Hindlimb muscle (tissue), 1 donor: ENCODE results near the gene ZNF426. TPM values are rescaled to one million over a fixed set of nuclear protein-coding genes. Genes with fewer than 3 reads are reported as not detected.
"Not testable (repeated sequence)": the region's sequence is repeated elsewhere in the genome, so short reads cannot be mapped to it uniquely, and the experiment has no call there.

Experiments
- DNase-seq: peaks from one replicate; pipeline ENCODE4 v3.0.0-alpha.2; 2013
- polyA plus RNA-seq: library from polyadenylated mRNA; unstranded; fragments of 120-200 nt; gene quantifications from one replicate; pipeline ENCODE4 v1.2.1, GENCODE V29; 2013; ENCODE audit not compliant: insufficient read length

ZNF426 gene
- polyA plus RNA-seq, result 10.5 TPM

DNA sequence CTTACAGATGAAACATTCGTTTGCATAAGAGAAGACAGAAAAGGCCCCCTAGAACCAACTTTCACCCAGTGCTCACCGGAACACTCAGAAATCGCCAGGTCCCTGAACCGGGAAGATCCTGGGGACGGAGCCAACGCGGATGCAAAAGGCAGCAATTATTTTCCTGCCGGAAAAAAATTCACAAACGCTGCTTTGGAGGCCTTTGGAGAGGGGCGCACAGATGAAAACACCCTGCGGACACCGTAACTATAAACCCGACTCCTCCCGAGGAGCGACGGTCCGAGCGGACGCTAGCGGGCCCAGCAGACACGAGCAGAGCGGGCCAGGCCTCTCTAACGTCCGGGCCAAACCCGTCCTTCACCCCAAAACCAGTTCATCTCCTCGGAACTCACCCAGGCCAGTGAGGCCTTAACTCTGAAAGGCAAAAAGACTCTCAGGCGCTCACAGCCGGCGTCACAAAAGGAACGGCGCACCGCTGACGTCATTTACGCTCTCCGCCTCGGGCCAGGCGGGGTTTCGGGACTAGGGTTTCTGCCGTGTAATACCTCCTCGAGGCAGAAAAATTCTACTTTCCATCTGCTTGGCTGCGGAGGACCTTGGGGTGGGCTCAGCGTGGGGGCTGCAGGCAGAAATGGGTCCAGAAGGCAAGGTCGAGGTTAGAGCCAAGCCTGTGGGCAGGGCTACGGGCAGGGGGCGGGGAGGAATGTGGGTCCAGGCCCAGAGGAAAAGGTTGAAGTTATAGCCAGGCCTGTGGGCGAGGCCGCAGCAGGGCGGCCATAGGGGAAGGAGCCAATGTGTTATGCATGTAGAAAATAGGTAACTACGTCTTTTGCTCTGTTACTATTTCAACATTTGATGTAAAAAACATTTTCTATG, at the start of gene ZNF426:
Gene ZNF426 (minus strand): TSS at position 463 of the 876 bp plus-strand sequence. CDS start 2,413 bp downstream, outside the sequence.
- peak; percentile 93 for DNase-seq

DNA sequence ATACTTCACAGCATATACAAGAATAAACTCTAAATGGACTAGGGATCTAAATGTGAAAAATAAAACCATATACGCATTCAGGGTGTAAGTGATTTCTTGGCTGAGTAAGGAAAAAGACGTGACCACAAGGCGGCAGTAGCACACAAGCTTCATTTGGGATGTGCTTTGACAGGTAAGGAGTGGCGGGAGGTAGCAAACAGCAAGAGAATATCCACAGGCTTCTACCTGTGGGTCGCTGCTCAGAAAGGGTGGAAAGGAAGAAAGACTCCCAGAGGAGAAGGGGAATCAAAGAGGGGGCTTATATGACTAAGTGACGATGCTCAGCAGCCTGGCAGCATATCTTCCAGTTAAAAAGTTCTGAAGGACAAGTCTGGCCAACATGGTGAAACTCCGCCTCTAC, 48.3 kb upstream of the ZNF426 start:
- DNase-seq, result peak; percentile 6

DNA sequence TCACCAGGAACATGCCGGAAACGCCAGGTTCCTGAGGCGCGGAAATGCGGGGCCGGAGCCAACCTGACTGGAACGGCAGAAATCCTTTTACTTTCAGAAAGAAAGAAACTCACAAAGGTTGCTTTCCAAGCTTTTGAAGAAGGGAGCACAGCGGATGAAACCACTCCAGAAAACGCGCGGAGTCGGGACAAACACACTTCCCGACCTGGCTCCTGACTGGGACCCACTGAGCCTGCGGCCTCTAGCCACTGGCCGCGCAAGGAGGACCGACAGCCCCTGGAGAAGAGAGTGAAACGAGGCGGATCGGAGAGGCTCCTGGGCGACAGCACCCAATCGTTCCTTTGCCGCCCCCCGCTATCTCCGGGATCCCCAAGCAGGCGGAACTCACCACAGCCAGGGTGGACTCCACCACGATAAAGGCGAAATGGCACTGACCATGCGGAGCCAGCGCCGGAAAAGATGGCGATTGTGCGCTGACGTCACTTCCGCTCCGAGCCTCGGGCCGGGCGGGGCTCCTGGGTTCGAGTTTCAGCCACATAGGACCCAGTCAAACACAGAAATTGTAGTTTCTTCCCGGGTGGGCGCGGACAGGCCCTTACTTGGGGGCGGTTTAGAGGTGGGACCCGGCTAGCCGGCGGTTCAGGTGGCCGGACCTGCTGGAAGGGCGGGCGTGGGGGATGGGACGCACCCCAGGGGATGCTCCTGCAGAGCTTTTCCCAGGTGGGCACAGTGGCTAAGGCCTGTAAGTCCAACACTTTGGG, 45.8 kb upstream of the ZNF426 start, which contains the start of gene ZNF121:
Gene ZNF121 (minus strand): TSS at position 432 of the 761 bp plus-strand sequence. CDS start 16,407 bp downstream, outside the sequence.
- peak; percentile 92 for DNase-seq

DNA sequence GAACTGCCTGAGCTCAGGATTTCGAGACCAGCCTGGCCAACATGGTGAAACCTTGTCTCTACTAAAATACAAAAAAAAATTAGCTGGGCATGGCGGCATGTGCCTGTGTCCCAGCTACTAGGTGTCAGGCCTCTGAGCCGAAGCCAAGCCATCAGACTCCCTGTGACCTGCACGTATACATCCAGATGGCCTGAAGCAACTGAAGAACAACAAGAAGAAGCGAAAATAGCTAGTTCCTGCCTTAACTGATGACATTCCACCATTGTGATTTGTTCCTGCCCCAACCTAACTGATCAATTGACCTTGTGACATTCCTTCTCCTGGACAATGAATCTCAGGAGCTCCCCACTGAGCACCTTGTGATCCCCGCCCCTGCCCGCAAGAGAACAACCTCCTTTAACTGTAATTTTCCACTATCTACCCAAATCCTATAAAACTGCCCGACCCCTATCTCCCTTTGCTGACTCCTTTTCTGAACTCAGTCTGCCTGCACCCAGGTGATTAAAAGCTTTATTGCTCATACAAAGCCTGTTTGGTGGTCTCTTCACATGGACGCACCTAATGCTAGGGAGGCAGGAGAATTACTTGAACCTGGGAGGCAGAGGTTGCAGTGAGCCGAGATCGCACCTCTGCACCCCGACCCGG, 43.8 kb upstream of the ZNF426 start:
- not testable (repeated sequence) for DNase-seq

DNA sequence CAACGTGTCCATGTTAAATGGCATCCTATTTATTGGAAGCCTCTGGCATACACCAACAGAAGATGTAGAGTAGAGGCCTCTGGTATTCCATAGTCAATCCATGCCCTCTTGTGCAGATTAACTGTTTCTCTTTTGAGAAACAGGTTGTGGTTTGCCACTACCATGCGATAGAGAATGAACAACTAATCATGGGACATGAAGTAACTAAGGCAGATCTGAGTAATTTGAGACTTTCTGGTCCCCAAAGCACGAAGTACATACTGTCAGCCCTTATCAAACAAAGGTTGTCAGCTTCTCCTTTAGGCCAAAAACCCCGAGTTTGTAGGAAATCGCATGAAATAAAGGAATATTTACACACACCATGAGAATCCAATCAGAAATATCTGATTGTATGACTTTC, 42.3 kb upstream of the ZNF426 start:
- no peak for DNase-seq

DNA sequence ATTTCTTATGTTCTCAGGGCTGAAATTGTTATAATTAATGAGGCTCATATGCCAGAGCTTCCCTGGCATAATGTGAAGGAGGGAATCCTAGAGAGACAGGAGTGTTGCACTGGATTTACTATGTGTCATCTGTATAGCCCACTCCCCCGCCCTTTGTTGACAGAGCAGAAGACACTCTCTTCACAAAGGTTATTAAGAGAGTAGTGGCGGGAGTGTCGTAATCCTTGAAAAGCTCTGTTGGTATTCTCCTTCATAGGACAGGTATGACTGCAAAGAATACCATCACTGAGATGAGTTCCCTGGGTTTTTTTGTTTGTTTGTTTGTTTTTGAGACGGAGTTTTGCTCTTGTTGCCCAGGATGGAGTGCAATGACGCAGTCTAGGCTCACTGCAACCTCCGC, 31.8 kb upstream of the ZNF426 start:
- no peak for DNase-seq

DNA sequence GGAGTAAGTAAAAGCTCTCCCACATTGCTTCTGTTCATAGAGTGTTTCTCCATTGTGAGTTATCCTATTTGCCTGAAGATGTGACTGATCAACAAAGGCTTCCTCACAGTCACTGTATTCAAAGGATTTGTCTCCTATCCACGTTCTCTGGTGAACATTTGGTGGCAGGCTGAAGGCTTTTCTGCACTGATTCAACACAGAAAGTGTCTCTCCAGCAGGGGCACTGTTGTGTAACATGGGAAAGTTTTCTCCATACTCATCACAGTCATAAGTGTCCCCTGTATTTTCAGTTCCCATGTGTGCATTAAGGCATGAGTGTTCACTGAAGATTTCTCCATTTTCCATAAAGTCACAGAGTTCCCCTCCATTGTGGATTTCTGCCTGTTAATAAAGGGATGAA, 28.3 kb upstream of the ZNF426 start:
- DNase-seq, result no peak

DNA sequence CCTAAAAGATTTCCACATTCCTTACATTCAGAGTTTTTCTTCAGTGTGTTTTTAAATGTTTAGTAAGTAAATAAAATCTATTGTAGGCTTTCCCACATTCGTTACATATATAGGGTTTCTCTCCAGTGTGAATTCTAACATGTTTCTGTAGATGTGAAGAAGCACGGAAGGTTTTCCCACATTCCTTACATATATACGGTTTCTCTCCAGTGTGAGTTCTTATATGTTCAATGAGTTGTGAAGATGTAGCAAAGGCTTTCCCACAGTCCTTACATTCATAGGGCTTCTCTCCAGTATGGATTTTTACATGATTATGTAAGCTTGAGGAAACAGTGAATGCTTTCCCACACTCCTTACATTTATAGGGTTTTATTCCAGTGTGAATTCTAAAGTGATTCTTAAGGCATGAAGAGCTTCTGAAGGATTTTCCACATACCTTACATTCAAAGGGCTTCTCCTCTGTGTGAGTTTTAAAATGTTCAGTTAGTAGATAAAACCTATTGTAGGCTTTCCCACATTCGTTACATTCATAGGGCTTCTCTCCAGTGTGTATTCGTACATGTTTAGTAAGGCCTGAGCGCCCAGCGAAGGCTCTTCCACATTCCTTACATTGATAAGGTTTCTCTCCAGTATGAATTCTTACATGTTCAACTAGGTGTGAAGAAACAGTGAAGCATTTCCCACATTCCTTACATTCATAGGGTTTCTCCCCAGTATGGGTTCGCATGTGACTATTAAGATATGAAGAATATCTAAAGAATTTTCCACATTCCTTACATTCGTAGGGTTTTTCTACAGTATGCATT, 27.7 kb upstream of the ZNF426 start:
- DNase-seq, result no peak

DNA sequence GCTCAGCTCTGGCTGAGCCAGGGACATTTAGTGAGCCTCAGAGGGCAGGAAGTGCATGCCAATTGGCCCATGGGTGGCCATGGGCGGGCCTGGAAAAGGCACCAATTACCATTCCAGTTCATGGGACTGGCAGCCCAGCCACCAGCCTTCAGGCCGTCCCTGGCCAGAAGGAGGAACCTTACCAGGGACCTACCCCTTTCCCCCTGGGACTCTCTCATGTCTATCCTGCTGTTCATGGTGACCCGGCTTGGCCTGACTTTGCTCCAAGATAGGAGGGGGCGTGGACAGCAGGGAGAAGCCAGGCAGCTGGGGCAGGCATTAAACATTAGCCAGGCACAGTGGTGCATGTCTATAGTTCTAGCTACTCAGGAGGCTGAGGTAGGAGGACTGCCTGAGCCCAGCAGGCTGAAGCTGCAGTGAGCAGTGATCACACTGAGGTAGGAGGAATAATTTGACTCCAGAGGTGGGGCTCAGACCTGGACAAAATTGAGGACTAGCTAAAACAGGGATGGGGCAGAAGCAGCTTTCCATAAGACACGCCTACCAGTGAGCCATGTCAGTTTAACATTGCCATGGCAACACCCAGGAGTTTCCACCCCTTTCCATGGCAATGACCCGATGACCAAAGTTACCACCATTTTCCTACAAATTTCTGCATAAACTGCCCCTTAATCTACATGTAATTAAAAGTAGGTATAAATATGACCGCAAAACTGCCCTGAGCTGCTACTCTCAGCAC, 14.3 kb upstream of the ZNF426 start:
- DNase-seq, result no peak

DNA sequence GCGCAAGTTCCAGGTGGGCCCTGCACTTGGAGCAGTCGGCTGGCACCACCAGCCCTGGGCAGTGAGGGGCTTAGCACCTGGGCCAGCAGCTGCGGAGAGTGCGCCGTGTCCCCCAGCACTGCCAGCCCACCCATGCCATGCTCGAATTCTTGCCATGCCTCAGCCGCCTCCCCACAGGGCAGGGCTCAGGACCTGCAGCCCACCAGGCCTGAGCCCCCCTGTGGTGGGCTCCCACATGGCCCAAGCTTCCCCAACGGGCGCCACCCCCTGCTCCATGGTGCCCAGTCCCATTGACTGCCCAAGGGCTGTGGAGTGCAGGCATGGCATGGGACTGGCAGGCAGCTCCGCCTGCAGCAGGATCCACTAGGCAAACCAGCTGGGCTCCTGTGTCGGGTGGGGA, 9.4 kb upstream of the ZNF426 start:
- DNase-seq, result no peak

DNA sequence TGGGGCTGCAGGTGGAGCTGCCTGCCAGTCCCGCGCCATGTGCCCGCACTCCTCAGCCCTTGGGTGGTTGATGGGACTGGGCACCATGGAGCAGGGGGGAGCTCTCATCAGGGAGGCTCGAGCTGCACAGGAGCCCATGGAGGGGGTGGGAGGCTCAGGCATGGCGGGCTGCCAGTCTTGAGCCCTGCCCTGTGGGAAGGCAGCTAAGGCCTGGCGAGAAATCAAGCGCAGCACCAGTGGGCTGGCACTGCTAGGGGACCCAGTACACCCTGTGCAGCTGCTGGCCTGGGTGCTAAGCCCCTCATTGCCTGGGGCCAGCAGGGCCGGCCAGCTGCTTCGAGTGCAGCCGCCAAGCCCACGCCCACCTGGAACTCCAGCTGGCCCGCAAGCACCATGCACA, 2.8 kb upstream of the ZNF426 start:
- DNase-seq, result not testable (repeated sequence)

DNA sequence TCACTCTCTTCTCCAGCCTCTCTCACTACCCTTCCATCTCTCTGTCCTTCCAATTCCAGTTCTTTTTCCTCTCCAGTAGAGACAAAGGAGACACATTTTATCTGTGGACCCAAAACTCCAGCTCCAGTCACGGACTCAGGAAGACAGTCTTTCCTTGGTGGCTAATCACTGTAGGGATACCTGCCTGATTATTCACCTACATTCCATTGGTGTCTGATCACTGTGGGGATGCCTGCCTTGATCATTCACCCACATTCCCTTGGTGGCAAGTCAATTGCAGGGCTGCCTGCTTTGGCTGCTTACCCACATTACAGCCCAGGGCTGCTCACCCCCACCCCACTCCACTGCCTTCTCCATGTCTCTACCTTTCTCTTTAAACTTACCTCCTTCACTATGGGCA, 1.5 kb upstream of the ZNF426 start:
- not testable (repeated sequence) for DNase-seq

DNA sequence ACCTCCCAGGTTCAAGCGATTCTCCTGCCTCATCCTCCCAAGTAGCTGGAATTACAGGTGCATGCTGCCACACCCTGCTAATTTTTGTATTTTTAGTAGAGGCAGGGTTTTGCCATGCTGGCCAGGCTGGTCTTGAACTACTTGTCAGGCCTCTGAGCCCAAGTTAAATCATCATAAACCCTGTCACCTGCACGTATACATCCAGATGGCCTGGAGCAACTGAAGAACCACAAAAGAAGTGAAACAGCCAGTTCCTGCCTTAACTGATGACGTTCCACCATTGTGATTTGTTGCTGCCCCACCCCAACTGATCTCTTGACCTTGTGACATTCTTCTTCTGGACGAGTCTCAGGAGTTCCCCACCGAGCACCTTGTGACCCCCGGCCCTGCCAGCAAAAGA, 756 bp upstream of the ZNF426 start:
- not testable (repeated sequence) for DNase-seq

DNA sequence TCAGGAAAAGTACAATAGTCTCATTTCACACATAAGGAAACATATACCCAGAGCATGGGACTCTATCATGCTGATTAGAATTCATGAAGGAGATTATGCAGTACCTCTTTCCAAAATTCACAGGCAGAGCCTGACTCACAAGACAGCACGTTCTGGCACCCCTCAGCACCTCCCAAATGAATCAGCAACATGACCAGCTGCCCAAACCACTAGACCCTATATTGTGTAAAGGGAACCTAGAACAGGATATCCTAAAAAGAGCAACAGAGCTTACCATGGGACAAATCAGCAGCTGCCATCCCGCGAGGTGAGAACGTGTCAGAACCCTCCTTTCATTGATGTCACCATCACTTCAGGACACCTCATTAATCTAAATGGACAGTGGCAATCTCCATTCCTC, 2.5 kb downstream of the ZNF426 start:
- DNase-seq, result no peak

DNA sequence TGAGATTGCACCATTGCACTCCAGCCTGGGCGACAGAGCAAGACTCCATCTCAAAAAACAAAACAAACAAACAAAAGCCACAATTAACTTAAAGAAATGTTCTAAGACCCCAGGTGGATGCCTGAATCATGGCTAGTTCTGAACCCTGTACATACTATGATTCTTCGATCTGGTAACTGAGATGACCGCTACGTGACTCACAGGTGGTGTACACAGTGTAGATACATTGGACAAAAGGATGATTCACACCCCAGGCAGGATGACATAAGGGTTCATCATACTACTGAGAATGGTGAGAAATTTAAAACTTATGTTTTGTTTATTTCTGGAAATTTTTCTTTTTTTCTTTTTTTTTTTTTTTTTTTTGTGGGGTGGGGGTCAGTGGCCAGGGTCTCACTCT, 6.5 kb downstream of the ZNF426 start:
- DNase-seq, result no peak

DNA sequence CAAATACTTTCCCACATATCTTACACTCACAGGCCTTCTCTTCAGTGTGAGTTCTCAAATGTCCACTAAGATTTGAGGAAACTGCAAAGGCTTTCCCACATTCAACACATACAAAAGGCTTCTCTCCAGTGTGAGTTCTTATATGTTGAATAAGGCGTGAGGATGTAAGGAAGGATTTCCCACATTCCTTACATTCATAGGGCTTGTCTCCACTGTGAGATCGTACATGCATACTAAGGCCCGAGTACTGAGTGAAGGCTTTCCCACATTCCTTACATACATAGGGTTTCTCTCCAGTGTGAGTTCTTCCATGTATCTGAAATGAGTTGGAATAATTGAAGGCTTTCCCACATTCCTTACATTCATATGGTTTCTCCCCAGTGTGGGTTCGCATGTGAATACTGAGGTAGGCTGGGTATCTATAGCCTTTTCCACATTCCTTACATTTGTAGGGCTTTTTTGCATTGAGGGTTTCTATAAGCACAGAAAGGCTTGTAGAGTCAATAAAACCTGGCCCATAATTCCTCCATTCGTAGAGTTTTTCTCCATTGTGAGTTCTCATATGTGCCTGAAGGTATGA, 9.6 kb downstream of the ZNF426 start:
- no peak for DNase-seq

DNA sequence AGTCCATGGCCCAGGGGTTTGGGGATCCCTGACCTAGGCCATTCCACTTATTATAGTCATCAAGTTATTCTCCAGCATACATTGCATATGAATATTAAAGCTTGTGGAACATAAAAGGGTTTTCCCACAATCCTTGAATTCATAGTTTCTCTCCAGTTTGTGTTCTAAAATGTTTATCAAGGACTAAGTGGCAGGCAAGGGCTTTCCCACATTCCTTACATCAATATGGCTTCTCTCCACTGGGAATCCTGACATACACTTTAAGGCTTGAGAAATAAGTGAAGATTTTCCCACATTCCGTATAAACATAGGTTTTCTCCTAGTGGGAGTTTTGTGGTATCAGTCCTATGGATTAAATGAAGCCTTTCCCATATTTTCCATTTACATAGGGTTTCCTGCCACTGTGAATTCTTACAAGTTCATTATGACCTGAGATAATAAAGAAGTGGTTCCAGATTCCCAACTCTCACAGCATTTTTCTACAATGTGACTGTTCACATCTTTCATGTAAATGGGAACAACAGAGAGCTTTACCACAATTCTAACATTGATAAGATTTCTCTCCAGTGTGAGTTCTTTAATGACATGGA, 14.5 kb downstream of the ZNF426 start:
- DNase-seq, result no peak

DNA sequence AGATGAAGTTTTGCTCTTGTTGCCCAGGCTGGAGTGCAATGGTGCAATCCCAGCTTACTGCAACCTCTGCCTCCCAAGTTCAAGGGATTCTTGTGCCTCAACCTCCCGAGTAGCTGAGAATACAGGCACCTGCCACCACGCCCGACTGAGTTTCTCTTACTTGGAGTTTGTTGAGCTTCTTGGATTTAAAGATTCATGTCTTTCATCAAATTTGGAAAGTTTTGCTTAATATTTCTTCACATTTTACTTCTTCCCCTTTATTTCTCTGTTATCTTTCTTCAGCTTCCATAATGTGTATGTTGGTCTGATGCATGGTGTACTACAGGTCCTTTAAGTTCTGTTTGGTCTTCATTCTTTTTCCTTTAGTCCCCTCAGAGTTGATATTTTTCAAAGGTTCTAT, 31.2 kb downstream of the ZNF426 start:
- no peak for DNase-seq

DNA sequence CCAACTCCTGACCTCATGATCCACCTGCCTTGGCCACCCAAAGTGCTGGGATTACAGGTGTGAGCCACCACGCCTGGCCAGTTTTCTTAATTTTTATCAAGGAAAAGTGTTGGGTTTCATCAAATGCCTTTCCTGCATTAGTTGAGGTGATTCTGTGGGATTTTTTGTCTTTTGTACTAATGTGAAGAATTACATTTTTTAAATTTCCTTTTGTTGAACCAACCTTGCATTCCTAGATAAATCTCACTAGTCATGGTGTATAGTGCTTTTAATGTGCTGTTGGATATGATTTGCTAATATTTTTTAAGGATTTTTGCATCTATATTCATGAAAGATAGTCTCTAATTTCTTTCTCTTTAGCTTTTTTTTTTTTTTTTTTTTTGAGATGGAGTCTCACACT, 37.6 kb downstream of the ZNF426 start:
- DNase-seq, result no peak

DNA sequence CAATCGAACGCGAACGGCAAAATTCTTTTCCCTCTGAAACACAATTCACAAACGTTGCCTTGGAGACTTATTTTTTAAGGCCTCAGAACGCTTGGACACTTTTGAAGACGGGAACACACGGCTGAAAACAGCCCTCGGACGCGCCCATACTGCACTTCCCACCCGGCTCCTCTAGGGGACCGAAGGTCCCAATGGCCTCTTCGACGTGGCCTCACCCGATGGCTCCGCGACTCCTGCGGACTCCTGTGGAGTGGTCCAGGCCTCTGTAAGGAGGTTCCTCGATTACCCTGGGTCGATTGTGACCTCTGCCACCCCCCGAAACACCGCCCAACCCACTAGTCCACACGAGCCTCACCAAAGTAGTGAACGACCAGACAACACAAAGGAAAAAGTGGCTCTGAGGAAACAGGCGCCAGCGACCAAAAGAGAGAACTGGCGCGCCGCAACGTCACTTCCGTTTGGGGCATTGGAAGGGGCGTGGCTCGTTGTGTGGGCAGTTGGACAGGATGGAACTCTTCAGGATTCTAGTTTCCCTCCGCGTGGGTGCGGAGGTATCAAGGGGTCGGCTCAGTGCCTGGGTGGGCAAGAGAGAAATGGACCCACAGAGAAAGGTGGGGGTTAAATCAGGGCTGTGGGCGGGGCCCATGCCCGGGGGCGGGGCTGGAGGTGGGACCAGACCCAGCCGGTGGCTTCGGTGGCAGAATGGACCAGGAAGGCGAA, 40.1 kb downstream of the ZNF426 start, which contains the start of gene ZNF560:
Gene ZNF560 (minus strand): TSS at position 434 of the 720 bp plus-strand sequence. CDS start 23,303 bp downstream, outside the sequence.
- DNase-seq, result no peak
